Measurements from ENCODE around the gene DHH.

DNA sequence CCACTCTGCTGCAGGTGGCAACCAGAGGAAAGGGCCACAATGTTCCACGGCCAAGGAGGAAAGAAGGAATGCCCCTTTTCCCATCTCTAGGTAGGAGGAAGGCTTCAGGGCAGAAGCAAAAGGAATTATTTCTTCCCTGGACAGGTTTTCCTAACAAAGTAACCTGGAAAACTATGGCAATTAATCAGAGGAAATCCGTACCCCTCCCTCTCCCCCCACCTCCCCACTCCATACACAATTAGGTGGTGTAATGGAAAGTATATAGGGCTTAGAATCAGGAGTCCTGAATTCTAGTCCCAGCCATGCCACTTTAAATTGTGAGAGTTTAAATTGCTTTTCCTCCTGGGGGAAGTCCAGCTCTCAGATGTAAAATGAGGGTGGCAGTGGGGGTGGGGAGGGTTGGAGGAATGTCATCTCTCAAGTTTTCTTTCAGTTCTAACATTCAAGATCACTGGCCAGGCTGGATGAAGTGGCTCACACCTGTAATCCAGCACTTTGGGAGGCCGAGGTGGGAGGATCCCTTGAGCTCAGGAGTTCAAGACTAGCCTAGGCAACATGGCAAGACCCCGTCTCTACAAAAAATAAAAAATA lies 1.7 kb downstream of the DHH start:
- TF ChIP-seq EP300 (IDR thresholded peaks at IDR 0.05) (no peak), POLR2A (IDR thresholded peaks at IDR 0.05; ENCODE audit: low read depth) (no peak)
- TF ChIP-seq, protein P1, sequence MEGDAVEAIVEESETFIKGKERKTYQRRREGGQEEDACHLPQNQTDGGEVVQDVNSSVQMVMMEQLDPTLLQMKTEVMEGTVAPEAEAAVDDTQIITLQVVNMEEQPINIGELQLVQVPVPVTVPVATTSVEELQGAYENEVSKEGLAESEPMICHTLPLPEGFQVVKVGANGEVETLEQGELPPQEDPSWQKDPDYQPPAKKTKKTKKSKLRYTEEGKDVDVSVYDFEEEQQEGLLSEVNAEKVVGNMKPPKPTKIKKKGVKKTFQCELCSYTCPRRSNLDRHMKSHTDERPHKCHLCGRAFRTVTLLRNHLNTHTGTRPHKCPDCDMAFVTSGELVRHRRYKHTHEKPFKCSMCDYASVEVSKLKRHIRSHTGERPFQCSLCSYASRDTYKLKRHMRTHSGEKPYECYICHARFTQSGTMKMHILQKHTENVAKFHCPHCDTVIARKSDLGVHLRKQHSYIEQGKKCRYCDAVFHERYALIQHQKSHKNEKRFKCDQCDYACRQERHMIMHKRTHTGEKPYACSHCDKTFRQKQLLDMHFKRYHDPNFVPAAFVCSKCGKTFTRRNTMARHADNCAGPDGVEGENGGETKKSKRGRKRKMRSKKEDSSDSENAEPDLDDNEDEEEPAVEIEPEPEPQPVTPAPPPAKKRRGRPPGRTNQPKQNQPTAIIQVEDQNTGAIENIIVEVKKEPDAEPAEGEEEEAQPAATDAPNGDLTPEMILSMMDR (IDR thresholded peaks at IDR 0.05), result no peak
